Endothelial cell of umbilical vein (primary cell): ENCODE data around the gene PGAP3. TPM values are rescaled to one million over a fixed set of nuclear protein-coding genes. Genes with fewer than 3 reads are reported as not detected.

Experiments used
- BruUV-seq: library from RNA; stranded (reverse); fragments of 400-500 nt; replicated peaks from 2 replicates; lab custom pipeline; 2021; lab: Mats Ljungman, UMichigan
- CTCF ChIA-PET: fragments of 300-600, 350-600 bp; sonication (Branson Sonifier 250); formaldehyde crosslinking; loops from one replicate; lab custom pipeline; 2021; ENCODE audit warnings: antibody characterized with exemption, inconsistent platforms; lab: Charles Lee
- POLR2A ChIA-PET: fragments of 300-600, 350-600 bp; sonication (Branson Sonifier 250); formaldehyde crosslinking; loops from one replicate; lab custom pipeline; 2021; ENCODE audit warnings: antibody characterized with exemption, inconsistent platforms; lab: Charles Lee
- DNase-seq: peaks from one replicate; pipeline ENCODE4 v3.0.0-alpha.2; 2011; ENCODE audit warnings: low read depth, low spot score
- FAIRE-seq: peaks from 2 replicates; lab custom pipeline; 2011; peaks lifted over from hg19 to GRCh38; lab: Jason Lieb, UNC
- H2AFZ ChIP-seq: 2 replicates; pipeline ENCODE4 v1.6.0; 2012; ENCODE audit warnings: low read depth, low read length, control low read depth, inconsistent platforms
- H3K27ac ChIP-seq: 2 replicates; pipeline ENCODE4 v1.5.1; 2011; ENCODE audit warnings: low read depth, mild to moderate bottlenecking, control low read depth, low read length, moderate library complexity; ENCODE audit not compliant: insufficient read depth
- H3K27me3 ChIP-seq, 2 experiments: 2 replicates each; pipeline versions ENCODE4 v1.6.0 to v1.6.1; 2011; ENCODE audit warnings: low read length in 2 of 2, mixed read lengths in 1 of 2; ENCODE audit not compliant: control insufficient read depth in 2 of 2, insufficient read depth in 2 of 2
- H3K36me3 ChIP-seq, 2 experiments: 2 replicates in 1 of 2; 3 replicates in 1 of 2; pipeline ENCODE4 v1.5.1; 2011; ENCODE audit warnings: low read length in 2 of 2, mild to moderate bottlenecking in 1 of 2, moderate library complexity in 1 of 2; ENCODE audit not compliant: control insufficient read depth in 2 of 2, insufficient read depth in 2 of 2; ENCODE audit errors: extremely low read depth in 1 of 2
- H3K4me1 ChIP-seq: 3 replicates; pipeline ENCODE4 v1.5.1; 2011; ENCODE audit warnings: mild to moderate bottlenecking, low read length; ENCODE audit not compliant: control insufficient read depth, insufficient read depth; ENCODE audit errors: extremely low read depth
- H3K4me2 ChIP-seq: 2 replicates; pipeline ENCODE4 v1.6.1; 2011; ENCODE audit warnings: low read length, control low read depth, mixed read lengths; ENCODE audit not compliant: insufficient read depth
- H3K4me3 ChIP-seq, 3 experiments: fragments of 200-600 bp in 1 of 3; sonication (generic), shearing (Covaris generic) in 1 of 3; replicated peaks in 1 of 3; 2 replicates each; pipeline ENCODE4 v1.5.1; 2011 to 2016; ENCODE audit warnings: control low read depth in 3 of 3, low read length in 3 of 3, mild to moderate bottlenecking in 2 of 3, inconsistent platforms in 1 of 3, low read depth in 1 of 3, moderate library complexity in 1 of 3; ENCODE audit not compliant: insufficient read depth in 1 of 3
- H3K79me2 ChIP-seq: 2 replicates; pipeline ENCODE4 v1.6.0; 2012; ENCODE audit warnings: low read length, inconsistent platforms; ENCODE audit not compliant: control insufficient read depth, insufficient read depth
- H3K9ac ChIP-seq: replicated peaks from 2 replicates; pipeline ENCODE3; 2011; ENCODE audit warnings: low read length, control low read depth; ENCODE audit not compliant: insufficient read depth; ENCODE audit errors: extremely low read depth
- H3K9me1 ChIP-seq: replicated peaks from 3 replicates; pipeline ENCODE4 v1.6.0; 2011; ENCODE audit warnings: mild to moderate bottlenecking, low read length; ENCODE audit not compliant: control insufficient read depth, insufficient read depth; ENCODE audit errors: extremely low read depth
- H3K9me3 ChIP-seq: replicated peaks from 2 replicates; pipeline ENCODE4 v1.5.1; 2012; ENCODE audit warnings: low read length, inconsistent platforms; ENCODE audit not compliant: control insufficient read depth, insufficient read depth
- H4K20me1 ChIP-seq: replicated peaks from 2 replicates; pipeline ENCODE3; 2011; ENCODE audit warnings: mild to moderate bottlenecking, low read length; ENCODE audit not compliant: control insufficient read depth, insufficient read depth; ENCODE audit errors: extremely low read depth
- EZH2 ChIP-seq: IDR thresholded peaks from 2 replicates; pipeline ENCODE4 v1.6.1; 2012; ENCODE audit warnings: borderline replicate concordance, low read depth, mild to moderate bottlenecking, moderate library complexity, low read length, inconsistent platforms; ENCODE audit not compliant: severe bottlenecking
- FOS ChIP-seq: IDR thresholded peaks from 2 replicates; pipeline ENCODE4 v1.6.1; 2011; ENCODE audit warnings: mild to moderate bottlenecking, low read length, moderate library complexity, borderline replicate concordance; ENCODE audit not compliant: insufficient read depth
- GATA2 ChIP-seq: IDR thresholded peaks from 2 replicates; pipeline ENCODE4 v1.7.0; 2011; ENCODE audit warnings: low read depth, mild to moderate bottlenecking, moderate library complexity, mixed read lengths, low read length; ENCODE audit not compliant: insufficient read length, insufficient read depth
- JUN ChIP-seq: IDR thresholded peaks from 2 replicates; pipeline ENCODE4 v1.6.1; 2011; ENCODE audit warnings: borderline replicate concordance, low read depth; ENCODE audit not compliant: insufficient read length, insufficient read depth
- MYC ChIP-seq: IDR thresholded peaks from one replicate; pipeline ENCODE4 v1.6.1; 2011; ENCODE audit warnings: mild to moderate bottlenecking, low read depth, low read length
- POLR2A ChIP-seq: IDR thresholded peaks from 2 replicates; pipeline ENCODE4 v1.6.1; 2012; ENCODE audit warnings: low read depth, mild to moderate bottlenecking, control low read depth, low read length
- POLR2AphosphoS5 ChIP-seq: IDR thresholded peaks from 2 replicates; pipeline ENCODE4 v1.6.1; 2012; ENCODE audit warnings: low read depth, mild to moderate bottlenecking, control low read depth, low read length, moderate library complexity; ENCODE audit not compliant: insufficient read depth
- dilution Hi-C: fragments of 300-500 bp; cut with MboI; formaldehyde crosslinking; loops from one replicate; pipeline ENCODE4 v1.15.0; 2019; ENCODE audit warnings: low sequenced_read_pairs; ENCODE audit not compliant: extremely low pct_ligation_motif_present
- intact Hi-C: fragments of 100-400 bp; cut with micrococcal nuclease; formaldehyde crosslinking; loops from one replicate; pipeline ENCODE4 v1.10.0; 2022
- polyA plus RNA-seq, 4 experiments: library from polyadenylated mRNA; depleted of rRNA in 3 of 4; stranded (reverse) in 3 of 4; unstranded in 1 of 4; fragments of >200 nt; gene quantifications; 2 replicates each; pipeline versions ENCODE4 v1.2.1 to v1.2.3, GENCODE V29; 2011 to 2012; ENCODE audit warnings: missing spikeins in 1 of 4
- total RNA-seq: library from RNA; stranded (reverse); gene quantifications from 2 replicates; pipeline ENCODE4 v1.2.3, GENCODE V29; 2021
- TF ChIP-seq, protein P1 (sequence below), 2 donors: IDR thresholded peaks; 1 replicate in 1 of 2; 2 replicates in 1 of 2; pipeline ENCODE4 v1.5.1; 2011; ENCODE audit warnings: low read length in 2 of 2, mild to moderate bottlenecking in 2 of 2, moderate library complexity in 2 of 2, control low read depth in 1 of 2, inconsistent platforms in 1 of 2, low read depth in 1 of 2; ENCODE audit not compliant: insufficient read depth in 1 of 2; ENCODE audit errors: extremely low read depth in 1 of 2
- TF ChIP-seq, protein P2 (sequence below): IDR thresholded peaks from 2 replicates; pipeline ENCODE4 v1.6.1; 2011; ENCODE audit not compliant: insufficient read depth, insufficient read length

Gene PGAP3
- total and polyA plus RNA-seq, 2 donors (not counting 3 experiments of a cell fraction or from before 2014, with no cell fraction given), result 6.4 to 14.9 TPM

DNA sequence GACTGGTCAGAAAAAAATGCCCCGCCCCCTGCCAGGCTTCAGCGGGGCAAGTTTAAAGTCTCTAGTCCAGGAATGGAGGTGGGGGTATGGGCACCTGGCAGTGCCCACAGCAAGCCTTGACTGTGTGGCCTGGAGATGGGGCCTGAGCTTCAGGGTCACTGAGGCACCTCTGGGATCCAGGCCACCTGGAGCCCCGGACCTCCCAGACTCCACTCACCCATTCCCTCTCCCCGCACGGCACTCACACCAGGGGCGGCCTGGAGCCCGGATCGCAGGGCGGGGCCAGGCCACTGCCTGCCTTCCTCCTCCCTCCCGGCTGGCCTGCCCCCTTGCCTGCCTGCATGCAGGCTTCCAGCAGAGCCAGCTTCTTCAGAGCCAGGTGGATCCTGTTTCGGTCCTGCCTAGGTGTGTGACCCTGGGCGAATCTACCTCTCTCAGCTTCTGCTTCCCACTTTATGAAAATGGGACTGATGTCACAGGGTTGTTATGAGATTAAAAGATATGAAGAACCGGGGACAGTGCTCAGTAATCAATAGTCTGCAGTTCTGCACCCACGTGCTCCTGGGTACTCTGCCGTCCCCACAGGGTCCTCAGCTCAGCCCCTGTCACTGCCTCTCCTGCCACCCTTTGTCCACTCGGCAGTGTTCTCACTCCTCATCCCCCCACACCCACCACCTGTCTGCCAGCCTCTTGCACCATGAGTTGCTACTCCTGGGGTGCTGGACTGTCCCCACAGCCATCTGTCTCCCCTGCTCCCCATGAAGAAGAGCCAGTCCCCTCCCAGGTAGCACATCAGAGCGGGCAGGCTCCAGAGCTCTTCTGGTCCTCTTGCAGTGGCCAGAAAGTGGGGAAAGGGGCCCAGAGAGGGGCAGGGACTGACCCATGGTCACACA lies 23.9 kb downstream of the PGAP3 start:
- DNase-seq, result no peak
- H3K36me3 ChIP-seq, result peaks cover 0 to 2% of the 10 kb centered on the region in 2 experiments
- no peak overlapping the region for H3K9ac ChIP-seq
- no peaks in the 10 kb centered on the region for H3K79me2 ChIP-seq
- ChIA-PET CTCF (interaction anchor here (0.9 to 1.4 kb wide), 4 partner anchors 9 to 42 kb away, joined by 3 to 5 read pairs (median 4); no protein-coding TSS in a partner anchor), POLR2A (no interaction called here)
- BruUV-seq, result no TSS peak
- H2AFZ ChIP-seq, result no peak overlapping the region
- peaks cover 13% of the 10 kb centered on the region for H3K4me1 ChIP-seq
- H3K9me1 ChIP-seq, result no peaks in the 10 kb centered on the region
- no peak overlapping the region for H3K27ac ChIP-seq
- no peak for FAIRE-seq
- H3K9me3 ChIP-seq, result no peaks in the 10 kb centered on the region
- TF ChIP-seq GATA2 (no peak), MYC (no peak)
- no peaks in the 10 kb centered on the region for H4K20me1 ChIP-seq
- no peak overlapping the region for H3K4me3 ChIP-seq
- intact Hi-C loops (no loop called here), dilution Hi-C loops (no loop called here)
- no peak overlapping the region for H3K4me2 ChIP-seq
- peaks cover 4 to 10% of the 10 kb centered on the region in 2 experiments for H3K27me3 ChIP-seq

DNA sequence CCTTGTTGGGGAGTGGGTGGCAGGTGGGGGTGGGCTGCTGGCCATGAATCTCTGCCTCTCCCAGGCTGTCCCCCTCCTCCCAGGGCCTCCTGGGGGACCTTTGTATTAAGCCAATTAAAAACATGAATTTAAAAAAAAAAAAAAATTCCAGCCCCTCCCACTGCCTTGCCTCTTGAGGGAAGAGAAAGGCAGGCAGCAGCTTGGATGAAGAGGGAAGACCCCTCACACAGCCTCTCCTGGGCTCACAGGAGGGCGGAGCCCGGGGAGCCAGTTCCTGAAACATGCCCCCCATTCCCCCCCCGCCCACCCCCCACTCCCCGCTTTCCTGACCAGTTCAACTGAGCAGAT lies 24.5 kb downstream of the PGAP3 start:
- FAIRE-seq (no peak), DNase-seq (no peak)
- no peaks in the 10 kb centered on the region for H4K20me1 ChIP-seq
- H3K9ac ChIP-seq, result no peak overlapping the region
- H2AFZ ChIP-seq, result no peak overlapping the region
- peaks cover 16% of the 10 kb centered on the region for H3K4me1 ChIP-seq
- H3K4me3 ChIP-seq, result no peak overlapping the region
- no peaks in the 10 kb centered on the region for H3K9me1 ChIP-seq
- H3K4me2 ChIP-seq, result no peak overlapping the region
- TF ChIP-seq GATA2, result no peak
- no peak for TF ChIP-seq FOS
- TF ChIP-seq POLR2AphosphoS5, result no peak
- TF ChIP-seq POLR2A, result no peak
- no peak for TF ChIP-seq EZH2
- no peak for TF ChIP-seq JUN
- TF ChIP-seq, protein P1, sequence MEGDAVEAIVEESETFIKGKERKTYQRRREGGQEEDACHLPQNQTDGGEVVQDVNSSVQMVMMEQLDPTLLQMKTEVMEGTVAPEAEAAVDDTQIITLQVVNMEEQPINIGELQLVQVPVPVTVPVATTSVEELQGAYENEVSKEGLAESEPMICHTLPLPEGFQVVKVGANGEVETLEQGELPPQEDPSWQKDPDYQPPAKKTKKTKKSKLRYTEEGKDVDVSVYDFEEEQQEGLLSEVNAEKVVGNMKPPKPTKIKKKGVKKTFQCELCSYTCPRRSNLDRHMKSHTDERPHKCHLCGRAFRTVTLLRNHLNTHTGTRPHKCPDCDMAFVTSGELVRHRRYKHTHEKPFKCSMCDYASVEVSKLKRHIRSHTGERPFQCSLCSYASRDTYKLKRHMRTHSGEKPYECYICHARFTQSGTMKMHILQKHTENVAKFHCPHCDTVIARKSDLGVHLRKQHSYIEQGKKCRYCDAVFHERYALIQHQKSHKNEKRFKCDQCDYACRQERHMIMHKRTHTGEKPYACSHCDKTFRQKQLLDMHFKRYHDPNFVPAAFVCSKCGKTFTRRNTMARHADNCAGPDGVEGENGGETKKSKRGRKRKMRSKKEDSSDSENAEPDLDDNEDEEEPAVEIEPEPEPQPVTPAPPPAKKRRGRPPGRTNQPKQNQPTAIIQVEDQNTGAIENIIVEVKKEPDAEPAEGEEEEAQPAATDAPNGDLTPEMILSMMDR (IDR thresholded peaks at IDR 0.05; ENCODE audit: extremely low read depth in 1 of 2, insufficient read depth in 1 of 2, low read depth in 1 of 2, low read length in 2 of 2), result no peak
- no peak for TF ChIP-seq MYC
- TF ChIP-seq, protein P2, sequence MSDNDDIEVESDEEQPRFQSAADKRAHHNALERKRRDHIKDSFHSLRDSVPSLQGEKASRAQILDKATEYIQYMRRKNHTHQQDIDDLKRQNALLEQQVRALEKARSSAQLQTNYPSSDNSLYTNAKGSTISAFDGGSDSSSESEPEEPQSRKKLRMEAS, result no peak
- intact Hi-C loops, result no loop called here
- H3K36me3 ChIP-seq, result peaks cover 0 to 2% of the 10 kb centered on the region in 2 experiments
- dilution Hi-C loops, result no loop called here
- POLR2A ChIA-PET, result no interaction called here
- H3K79me2 ChIP-seq, result no peaks in the 10 kb centered on the region
- H3K27ac ChIP-seq, result no peak overlapping the region
- no TSS peak for BruUV-seq
- H3K9me3 ChIP-seq, result no peaks in the 10 kb centered on the region
- H3K27me3 ChIP-seq, result peaks cover 4 to 10% of the 10 kb centered on the region in 2 experiments
- CTCF ChIA-PET, result interaction anchor here (0.9 to 1.4 kb wide), 4 partner anchors 8 to 42 kb away, joined by 3 to 5 read pairs (median 4); no protein-coding TSS in a partner anchor
